Stimulated activated memory B cell treated with anti-CD40 and anti-IgM and Interleukin-4, amounts not matched to agents 10 μg/mL and 1 μg/mL and 100 μg/mL, for 72 hours (primary cell): ENCODE results near the gene COMMD1.

Experiments
- ATAC-seq: fragments of 150-1000 bp; cut with Tn5 transposase; 2 replicates; pipeline ENCODE4 v1.10.0; 2021
- H3K27ac Mint-ChIP-seq: one replicate; pipeline ENCODE4 v1.8.0; 2022; ENCODE audit warnings: mild to moderate bottlenecking, mixed read lengths
- H3K27me3 Mint-ChIP-seq: one replicate; pipeline ENCODE4 v1.8.0; 2022; ENCODE audit warnings: mixed read lengths
- H3K36me3 Mint-ChIP-seq: one replicate; pipeline ENCODE4 v1.8.0; 2022; ENCODE audit warnings: mixed read lengths
- H3K4me1 Mint-ChIP-seq: one replicate; pipeline ENCODE4 v1.8.0; 2022; ENCODE audit warnings: mixed read lengths
- H3K4me3 Mint-ChIP-seq: one replicate; pipeline ENCODE4 v1.8.0; 2022; ENCODE audit warnings: mild to moderate bottlenecking, moderate library complexity, mixed read lengths
- H3K9me3 Mint-ChIP-seq: one replicate; pipeline ENCODE4 v1.8.0; 2022; ENCODE audit warnings: mixed read lengths

The COMMD1 gene

DNA sequence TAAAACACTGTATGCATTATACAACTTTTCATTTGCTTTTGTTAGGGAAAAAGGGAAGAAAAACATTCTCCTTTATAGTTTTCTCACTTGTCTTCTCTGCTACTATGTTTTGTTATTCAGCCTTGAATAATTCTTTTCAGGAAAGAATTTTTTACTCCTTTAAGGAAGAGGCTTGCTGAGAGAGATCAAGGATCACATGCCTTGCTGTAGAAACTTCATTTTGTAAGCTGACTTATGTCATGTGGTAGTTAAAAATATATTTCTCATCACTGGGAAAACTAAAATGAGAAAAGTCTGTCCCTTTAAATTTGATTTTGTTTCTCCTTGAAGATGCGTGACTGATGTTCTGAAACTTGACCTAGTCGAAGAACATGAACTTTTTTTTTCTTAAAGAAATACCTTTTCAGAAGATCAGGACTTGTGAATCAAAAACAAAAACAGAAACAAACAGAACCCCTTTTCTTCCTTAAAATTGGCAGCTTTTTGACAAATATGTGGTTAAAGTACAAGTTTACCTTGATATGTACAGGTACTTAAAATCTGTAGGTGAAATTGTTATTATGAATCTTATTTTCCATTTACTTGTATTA is 145.1 kb downstream of the COMMD1 start:
- no peak overlapping the region for H3K4me3 Mint-ChIP-seq
- H3K4me1 Mint-ChIP-seq, result peaks cover 22% of the 10 kb centered on the region
- peaks cover 17% of the 10 kb centered on the region for H3K36me3 Mint-ChIP-seq
- no peak for ATAC-seq
- H3K27me3 Mint-ChIP-seq, result no peaks in the 10 kb centered on the region
- H3K9me3 Mint-ChIP-seq, result no peaks in the 10 kb centered on the region
- H3K27ac Mint-ChIP-seq, result no peak overlapping the region

DNA sequence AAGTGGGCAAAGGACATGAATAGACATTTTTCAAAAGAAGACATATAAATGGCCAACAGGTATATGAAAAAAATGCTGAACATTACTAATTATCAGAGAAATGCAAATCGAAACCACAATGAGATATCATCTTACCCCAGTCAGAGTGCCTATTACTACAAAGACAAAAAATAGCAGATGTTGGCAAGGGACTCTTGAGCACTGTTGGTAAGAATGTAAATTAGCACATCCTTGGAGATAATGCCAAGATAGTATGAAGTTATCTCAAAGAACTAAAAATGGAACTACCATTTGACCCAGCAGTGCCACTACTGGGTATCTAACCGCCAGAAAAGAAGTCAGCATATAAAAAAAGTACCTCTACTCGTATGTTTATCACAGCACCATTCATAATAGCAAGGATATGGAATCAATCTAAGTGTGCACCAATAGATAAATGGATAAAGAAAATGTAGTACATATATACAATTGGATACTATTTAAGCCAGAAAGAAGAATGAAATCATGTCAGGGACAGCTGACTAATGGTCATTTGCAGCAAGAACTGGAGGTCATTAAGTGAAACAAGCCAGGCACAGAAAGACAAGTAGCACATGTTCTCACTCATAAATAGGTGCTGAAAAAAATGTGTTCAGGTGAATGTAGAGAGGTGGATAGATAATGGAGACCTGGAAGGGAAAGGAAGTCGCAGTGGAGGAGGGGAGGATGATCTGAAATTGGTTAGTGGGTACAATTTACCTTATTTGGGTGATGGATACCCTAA is 148.7 kb downstream of the COMMD1 start:
- H3K9me3 Mint-ChIP-seq, result no peaks in the 10 kb centered on the region
- no peak overlapping the region for H3K27ac Mint-ChIP-seq
- H3K36me3 Mint-ChIP-seq, result peaks cover 14% of the 10 kb centered on the region
- no peak overlapping the region for H3K4me3 Mint-ChIP-seq
- H3K27me3 Mint-ChIP-seq, result no peaks in the 10 kb centered on the region
- peaks cover 22% of the 10 kb centered on the region for H3K4me1 Mint-ChIP-seq
- no peak for ATAC-seq

DNA sequence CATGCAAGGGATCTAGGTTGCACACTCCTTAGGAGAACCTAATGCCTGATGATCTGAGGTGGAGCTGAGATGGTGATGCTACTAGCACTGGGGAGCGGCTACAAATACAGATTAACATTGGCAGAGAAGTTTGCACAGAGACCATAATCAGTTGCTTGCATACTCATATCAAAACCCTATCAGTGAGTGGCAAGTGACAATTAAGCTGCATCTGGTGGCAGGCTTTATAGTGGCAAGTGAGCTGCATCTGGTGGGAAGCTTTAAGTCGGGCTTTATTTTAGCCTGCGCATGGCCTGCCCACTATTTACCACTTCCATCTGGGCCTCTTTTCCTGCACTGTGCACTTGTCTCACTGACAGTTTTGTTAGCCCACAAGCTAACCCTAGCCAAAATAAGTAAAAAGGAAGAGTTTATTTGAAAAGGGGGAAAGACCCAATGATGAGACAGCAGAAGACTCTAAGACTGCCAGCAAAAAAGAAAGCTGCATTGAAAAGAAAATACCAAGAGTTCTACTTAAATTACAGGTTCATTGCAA is 149.5 kb downstream of the COMMD1 start:
- no peak overlapping the region for H3K4me3 Mint-ChIP-seq
- no peaks in the 10 kb centered on the region for H3K27me3 Mint-ChIP-seq
- ATAC-seq, result no peak
- H3K27ac Mint-ChIP-seq, result no peak overlapping the region
- peaks cover 22% of the 10 kb centered on the region for H3K36me3 Mint-ChIP-seq
- H3K4me1 Mint-ChIP-seq, result peaks cover 22% of the 10 kb centered on the region
- H3K9me3 Mint-ChIP-seq, result peaks cover 3% of the 10 kb centered on the region

DNA sequence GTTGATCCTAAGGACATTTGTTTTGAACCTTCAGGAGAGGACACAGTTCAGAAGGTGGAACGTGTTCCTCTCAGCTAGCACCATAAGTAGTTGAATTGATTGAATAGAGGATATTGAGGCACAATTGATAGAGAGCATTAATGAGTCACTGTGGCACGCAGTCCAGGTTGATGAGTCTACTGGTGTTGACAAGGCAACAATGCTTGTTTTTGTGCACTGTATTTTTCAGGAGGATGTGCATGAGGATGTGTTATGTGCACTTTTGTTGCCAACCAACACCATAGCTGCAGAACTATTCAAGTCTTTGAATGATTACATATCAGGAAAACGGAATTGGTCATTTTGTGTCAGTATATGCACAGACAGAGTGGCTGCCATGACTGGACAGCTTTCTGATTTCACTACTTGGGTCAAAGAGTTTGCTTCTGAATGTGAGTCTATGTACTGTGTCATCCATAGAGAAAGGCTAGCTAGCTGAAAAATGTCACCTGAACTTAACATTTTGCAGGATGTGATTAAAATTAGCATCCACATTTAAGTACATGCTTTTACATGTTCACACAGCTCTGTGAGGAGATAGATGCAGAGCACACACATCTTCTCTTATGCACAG is 150.4 kb downstream of the COMMD1 start:
- Mint-ChIP-seq H3K27ac (no peak overlapping the region), H3K4me3 (no peak overlapping the region), H3K4me1 (peaks cover 22% of the 10 kb centered on the region), H3K27me3 (no peaks in the 10 kb centered on the region), H3K36me3 (peaks cover 26% of the 10 kb centered on the region), H3K9me3 (peaks cover 5% of the 10 kb centered on the region)
- no peak for ATAC-seq

- Mint-ChIP-seq H3K36me3 (peaks cover 30% of the 10 kb centered on the region), H3K4me1 (peaks cover 22% of the 10 kb centered on the region), H3K4me3 (no peak overlapping the region), H3K9me3 (peaks cover 8% of the 10 kb centered on the region), H3K27me3 (no peaks in the 10 kb centered on the region), H3K27ac (no peak overlapping the region)
- no peak for ATAC-seq
Measured at GRCh38 chr2:62056341-62056740, 150.9 kb downstream of the COMMD1 start.

GRCh38 chr2:62065243-62065642 is 159.8 kb downstream of the COMMD1 start:
- H3K36me3 Mint-ChIP-seq, result peaks cover 33% of the 10 kb centered on the region
- H3K4me3 Mint-ChIP-seq, result no peak overlapping the region
- peaks cover 11% of the 10 kb centered on the region for H3K4me1 Mint-ChIP-seq
- H3K27me3 Mint-ChIP-seq, result no peaks in the 10 kb centered on the region
- ATAC-seq, result no peak
- peak overlapping the region; percentile 44 for H3K27ac Mint-ChIP-seq
- H3K9me3 Mint-ChIP-seq, result peaks cover 5% of the 10 kb centered on the region

DNA sequence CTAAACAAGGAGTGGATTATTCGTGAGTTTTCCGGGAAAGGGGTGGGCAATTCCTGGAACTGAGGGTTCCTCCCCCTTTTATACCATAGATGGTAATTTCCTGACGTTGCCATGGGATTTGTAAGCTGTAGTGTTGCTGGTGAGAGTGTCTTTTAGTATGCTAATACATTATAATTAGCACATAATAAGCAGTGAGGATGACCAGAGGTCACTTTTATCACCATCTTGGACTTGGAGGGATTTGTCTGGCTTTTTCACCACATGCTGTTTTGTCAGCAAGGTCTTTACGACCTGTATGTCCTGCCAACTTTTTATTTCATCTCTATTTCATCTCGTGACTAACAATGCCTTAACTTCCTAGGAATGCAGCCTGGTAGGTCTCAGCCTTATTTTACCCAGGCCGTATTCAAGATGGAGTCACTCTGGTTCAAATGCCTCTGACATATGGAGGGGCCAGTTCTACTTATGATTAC is 165.7 kb downstream of the COMMD1 start:
- Mint-ChIP-seq H3K4me1 (peaks cover 3% of the 10 kb centered on the region), H3K27me3 (no peaks in the 10 kb centered on the region), H3K4me3 (no peak overlapping the region), H3K9me3 (peaks cover 6% of the 10 kb centered on the region), H3K36me3 (peaks cover 46% of the 10 kb centered on the region), H3K27ac (no peak overlapping the region)
- ATAC-seq, result no peak

DNA sequence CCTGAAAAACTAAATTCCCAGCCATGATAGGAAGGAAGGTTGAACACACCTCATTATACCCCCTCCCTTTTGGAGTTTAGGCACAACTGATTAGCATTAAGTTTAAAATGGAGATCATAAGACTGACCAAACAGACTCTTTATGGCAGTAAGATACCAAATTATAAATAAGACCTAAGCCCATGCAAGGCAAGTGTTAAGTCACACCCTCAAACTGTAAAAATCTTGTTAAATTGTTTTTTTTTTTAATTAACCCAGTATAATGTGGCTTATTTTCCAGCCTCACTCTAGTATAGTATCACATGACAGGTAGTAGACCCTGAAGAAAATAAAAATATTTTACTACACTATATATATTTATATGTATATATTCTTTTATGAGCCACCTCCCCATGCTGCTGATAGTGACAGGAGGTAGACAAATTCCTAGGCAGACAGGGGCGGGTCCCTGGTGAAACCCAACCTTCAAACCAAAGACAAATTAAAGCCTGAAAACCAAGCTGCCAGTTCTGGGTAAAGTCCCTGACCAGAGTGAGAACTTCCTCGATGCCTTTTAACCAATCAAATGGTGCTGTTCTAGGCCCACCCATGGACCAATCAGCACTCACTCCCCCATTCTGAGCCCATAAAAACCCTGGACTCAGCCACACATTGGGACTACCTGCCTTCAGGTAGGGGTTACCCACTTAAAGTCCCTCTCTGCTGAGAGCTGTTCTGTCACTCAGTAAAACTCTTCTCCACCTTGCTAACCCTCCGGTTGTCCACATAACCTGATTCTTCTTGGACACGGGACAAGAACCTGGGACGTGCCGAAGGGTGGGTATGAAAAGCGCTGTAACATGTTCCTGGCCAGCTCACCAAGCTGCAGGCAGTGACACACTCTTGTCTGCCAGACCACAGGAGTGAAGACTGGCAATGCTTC is 166.5 kb downstream of the COMMD1 start:
- peaks cover 6% of the 10 kb centered on the region for H3K9me3 Mint-ChIP-seq
- H3K27ac Mint-ChIP-seq, result no peak overlapping the region
- H3K4me1 Mint-ChIP-seq, result no peaks in the 10 kb centered on the region
- H3K4me3 Mint-ChIP-seq, result no peak overlapping the region
- H3K27me3 Mint-ChIP-seq, result no peaks in the 10 kb centered on the region
- no peak for ATAC-seq
- H3K36me3 Mint-ChIP-seq, result peaks cover 53% of the 10 kb centered on the region

DNA sequence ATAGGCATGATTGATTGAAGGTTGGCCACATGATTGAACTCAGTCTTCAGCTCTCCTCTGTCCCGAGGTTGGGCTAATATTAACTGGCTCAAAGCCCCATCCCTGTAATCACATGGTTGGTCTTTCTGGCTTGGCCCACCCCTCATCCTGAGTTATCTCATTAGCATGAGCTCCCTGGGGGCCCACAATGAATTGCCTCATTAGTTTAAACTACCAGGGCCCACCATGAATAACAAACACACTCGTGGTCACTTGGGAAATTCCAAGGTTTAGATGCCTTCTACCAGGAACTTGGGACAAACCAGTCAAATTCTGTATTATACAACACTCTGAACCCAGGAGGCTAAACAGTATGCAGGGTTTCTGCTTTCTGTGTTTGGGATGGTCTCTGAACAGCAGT is 168.8 kb downstream of the COMMD1 start:
- H3K27me3 Mint-ChIP-seq, result no peaks in the 10 kb centered on the region
- no peak overlapping the region for H3K4me3 Mint-ChIP-seq

DNA sequence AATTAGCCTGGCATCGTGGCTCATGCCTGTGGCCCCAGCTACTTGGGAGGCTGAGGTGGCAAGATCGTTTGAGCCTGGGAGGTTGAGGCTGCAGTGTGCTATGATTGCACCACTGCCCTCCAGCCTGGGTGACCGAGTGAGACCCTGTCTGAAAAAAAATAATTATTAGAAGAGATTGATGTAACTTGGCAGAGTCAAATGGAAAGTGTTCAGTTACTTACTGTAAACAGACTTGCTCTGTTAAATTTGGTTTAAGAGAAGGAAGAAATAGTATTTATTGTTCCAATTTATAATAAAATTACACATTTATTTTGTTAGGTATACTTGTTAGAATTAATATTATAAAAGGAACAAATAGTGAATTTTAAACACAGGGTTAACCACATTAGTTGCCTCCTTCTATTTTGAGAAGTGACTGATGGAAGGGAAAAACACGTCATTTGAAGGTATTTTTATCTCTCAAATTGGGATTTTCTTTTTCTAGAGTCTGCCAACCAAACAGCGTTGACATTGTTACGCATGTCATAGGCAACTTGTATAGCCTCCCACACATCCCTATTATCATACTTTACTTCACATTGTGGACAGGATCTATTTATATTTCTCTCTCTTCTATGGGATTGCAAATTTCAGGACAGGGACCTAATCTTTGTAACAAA is 171.6 kb downstream of the COMMD1 start:
- Mint-ChIP-seq H3K27me3 (no peaks in the 10 kb centered on the region), H3K9me3 (peaks cover 6% of the 10 kb centered on the region), H3K27ac (no peak overlapping the region), H3K4me1 (no peaks in the 10 kb centered on the region), H3K36me3 (peaks cover 34% of the 10 kb centered on the region), H3K4me3 (no peak overlapping the region)
- no peak for ATAC-seq

More for the DNA sequence above, 168.8 kb downstream of the COMMD1 start:
- H3K4me1 Mint-ChIP-seq, result no peaks in the 10 kb centered on the region
- ATAC-seq, result no peak
- no peak overlapping the region for H3K27ac Mint-ChIP-seq
- H3K9me3 Mint-ChIP-seq, result peaks cover 6% of the 10 kb centered on the region
- peaks cover 51% of the 10 kb centered on the region for H3K36me3 Mint-ChIP-seq

GRCh38 chr2:62084801-62085200 is 179.3 kb downstream of the COMMD1 start:
- peaks cover 14% of the 10 kb centered on the region for H3K36me3 Mint-ChIP-seq
- H3K27me3 Mint-ChIP-seq, result no peaks in the 10 kb centered on the region
- H3K4me3 Mint-ChIP-seq, result no peak overlapping the region
- H3K4me1 Mint-ChIP-seq, result peaks cover 7% of the 10 kb centered on the region
- H3K27ac Mint-ChIP-seq, result no peak overlapping the region
- no peak for ATAC-seq
- no peaks in the 10 kb centered on the region for H3K9me3 Mint-ChIP-seq

DNA sequence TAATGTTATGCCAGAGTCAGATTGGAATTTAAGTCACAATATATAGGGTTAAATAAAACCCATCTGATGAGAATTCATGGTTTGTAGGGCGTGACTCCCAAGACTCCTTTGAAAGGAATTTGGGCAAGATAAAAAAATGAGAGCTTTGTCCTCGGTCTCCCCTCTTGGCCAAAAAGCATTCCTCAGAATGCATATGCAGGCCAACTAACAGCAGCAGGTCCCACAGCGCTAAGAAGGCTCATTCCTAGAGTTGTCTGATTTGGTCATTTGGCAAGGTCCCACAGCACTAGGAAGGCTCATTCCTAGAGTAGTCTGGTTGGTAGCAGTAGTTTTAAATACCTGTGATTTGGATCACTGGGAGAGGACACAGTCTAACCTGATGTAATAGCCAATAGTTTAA is 184.2 kb downstream of the COMMD1 start:
- no peak overlapping the region for H3K27ac Mint-ChIP-seq

DNA sequence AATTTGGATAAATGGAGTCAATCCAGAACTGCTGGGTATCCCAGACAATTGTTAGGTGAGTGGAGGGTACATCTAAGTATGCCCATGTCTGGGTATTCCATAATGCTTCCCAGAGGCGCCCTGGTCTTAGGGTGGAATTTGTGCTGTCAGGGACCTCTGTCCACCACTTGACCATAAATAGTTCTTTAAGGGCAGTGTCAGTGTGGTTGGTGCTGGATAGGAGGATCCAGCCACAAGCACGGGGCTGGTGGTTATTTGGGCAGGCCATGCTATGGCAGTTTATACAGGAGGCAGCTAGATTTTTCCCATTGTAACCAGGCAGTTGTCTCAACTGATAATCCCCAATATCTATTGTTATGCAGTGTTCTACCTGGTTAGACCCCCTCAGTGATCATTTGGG is 186.0 kb downstream of the COMMD1 start:
- no peak overlapping the region for H3K27ac Mint-ChIP-seq
- no peaks in the 10 kb centered on the region for H3K9me3 Mint-ChIP-seq
- peaks cover 6% of the 10 kb centered on the region for H3K36me3 Mint-ChIP-seq
- no peak overlapping the region for H3K4me3 Mint-ChIP-seq
- ATAC-seq, result no peak
- H3K27me3 Mint-ChIP-seq, result no peaks in the 10 kb centered on the region
- H3K4me1 Mint-ChIP-seq, result peaks cover 7% of the 10 kb centered on the region

More for the DNA sequence above, 184.2 kb downstream of the COMMD1 start:
- Mint-ChIP-seq H3K36me3 (peaks cover 6% of the 10 kb centered on the region), H3K4me3 (no peak overlapping the region), H3K9me3 (no peaks in the 10 kb centered on the region), H3K4me1 (peaks cover 7% of the 10 kb centered on the region), H3K27me3 (no peaks in the 10 kb centered on the region)
- no peak for ATAC-seq

GRCh38 chr2:62099050-62099449 is 193.6 kb downstream of the COMMD1 start:
- peak overlapping the region; percentile 98 for H3K27ac Mint-ChIP-seq
- peak; percentile 4 for ATAC-seq
- H3K9me3 Mint-ChIP-seq, result no peaks in the 10 kb centered on the region
- H3K27me3 Mint-ChIP-seq, result no peaks in the 10 kb centered on the region
- H3K4me3 Mint-ChIP-seq, result peak overlapping the region; percentile 79
- peaks cover 46% of the 10 kb centered on the region for H3K4me1 Mint-ChIP-seq
- H3K36me3 Mint-ChIP-seq, result peaks cover 7% of the 10 kb centered on the region
